ENCODE measurements around the gene SLC35F6. TPM values are rescaled to one million over a fixed set of nuclear protein-coding genes. Genes with fewer than 3 reads are reported as not detected.

The SLC35F6 gene
- total RNA-seq, 1 experiment from 2014 or later: 67.3 TPM

GRCh38 chr2:26809211-26809610, 45.1 kb downstream of the SLC35F6 start:
- H3K4me3 ChIP-seq (ENCODE audit: low read depth in 2 of 2, low read length in 2 of 2): no peak overlapping the region
- in situ Hi-C loops (cut with HindIII; ENCODE audit: low pct_unique_long_range_greater_than_20kb, low sequenced_read_pairs) (no loop called here), intact Hi-C loops (cut with micrococcal nuclease; ENCODE audit: unreplicated experiment) (no loop called here)
- ATAC-seq (no peak), DNase-seq (ENCODE audit: low read depth, low spot score) (no peak)
- no TSS peak for BruUV-seq (replicated peaks)
- no peaks in the 10 kb centered on the region for H3K36me3 ChIP-seq (ENCODE audit: control insufficient read depth, insufficient read depth, low read length)
- no peaks in the 10 kb centered on the region for H3K9me3 ChIP-seq (ENCODE audit: control insufficient read depth, insufficient read depth, low read depth, low read length)
- H3K27ac ChIP-seq (ENCODE audit: low read length): no peak overlapping the region
- ChIA-PET CTCF (interaction anchor here (0.6 kb wide), 1 partner anchor 192 kb away, joined by 3 read pairs; no protein-coding TSS in a partner anchor), POLR2A (no interaction called here)
- no peaks in the 10 kb centered on the region for H3K27me3 ChIP-seq (ENCODE audit: control insufficient read depth, insufficient read depth, low read length)
- TF ChIP-seq CTCF (IDR thresholded peaks at IDR 0.05) (no peak), SIN3A (IDR thresholded peaks at IDR 0.05; ENCODE audit: borderline replicate concordance, insufficient read depth, low read depth, low read length) (no peak), TCF7L2 (IDR thresholded peaks at IDR 0.05; ENCODE audit: low read depth, low read length) (no peak), POLR2AphosphoS5 (IDR thresholded peaks at IDR 0.05; ENCODE audit: low read depth, low read length) (no peak), REST (IDR thresholded peaks at IDR 0.05; ENCODE audit: insufficient read depth in 1 of 2, low read depth in 2 of 2, low read length in 1 of 2) (no peak)
- no peaks in the 10 kb centered on the region for H3K4me1 ChIP-seq (ENCODE audit: control insufficient read depth, insufficient read depth, low read length)

GRCh38 chr2:26809876-26810577, 45.9 kb downstream of the SLC35F6 start:
- Histone ChIP-seq H3K4me1 (ENCODE audit: control insufficient read depth, insufficient read depth, low read length) (no peaks in the 10 kb centered on the region), H3K4me3 (ENCODE audit: low read depth in 2 of 2, low read length in 2 of 2) (no peak overlapping the region), H3K27ac (ENCODE audit: low read length) (no peak overlapping the region), H3K27me3 (ENCODE audit: control insufficient read depth, insufficient read depth, low read length) (no peaks in the 10 kb centered on the region), H3K36me3 (ENCODE audit: control insufficient read depth, insufficient read depth, low read length) (no peaks in the 10 kb centered on the region), H3K9me3 (ENCODE audit: control insufficient read depth, insufficient read depth, low read depth, low read length) (no peaks in the 10 kb centered on the region)
- intact Hi-C loops (cut with micrococcal nuclease; ENCODE audit: unreplicated experiment): no loop called here
- ChIA-PET POLR2A (no interaction called here), CTCF (interaction anchor here (0.6 kb wide), 2 partner anchors 192 to 453 kb away, joined by 3 to 8 read pairs; no protein-coding TSS in a partner anchor)
- ATAC-seq (no peak), DNase-seq (ENCODE audit: low read depth, low spot score) (no peak)
- in situ Hi-C loops (cut with HindIII; ENCODE audit: low pct_unique_long_range_greater_than_20kb, low sequenced_read_pairs): no loop called here
- BruUV-seq (replicated peaks): no TSS peak
- no peak for TF ChIP-seq POLR2AphosphoS5 (IDR thresholded peaks at IDR 0.05; ENCODE audit: low read depth, low read length)
- no peak for TF ChIP-seq REST (IDR thresholded peaks at IDR 0.05; ENCODE audit: insufficient read depth in 1 of 2, low read depth in 2 of 2, low read length in 1 of 2)
- no peak for TF ChIP-seq CTCF (IDR thresholded peaks at IDR 0.05)
- no peak for TF ChIP-seq TCF7L2 (IDR thresholded peaks at IDR 0.05; ENCODE audit: low read depth, low read length)
- no peak for TF ChIP-seq SIN3A (IDR thresholded peaks at IDR 0.05; ENCODE audit: borderline replicate concordance, insufficient read depth, low read depth, low read length)
